ENCODE measurements around the gene ACTA2. TPM values are rescaled to one million over a fixed set of nuclear protein-coding genes. Genes with fewer than 3 reads are reported as not detected.
"Not testable (repeated sequence)": the region's sequence is repeated elsewhere in the genome, so short reads cannot be mapped to it uniquely, and the experiment has no call there.

ACTA2 gene
- total and polyA plus RNA-seq, 8 donors, result 8.1 to 78.7 (median 32.2) TPM

- FAIRE-seq (peak; percentile 71), ATAC-seq (peak; percentile 88 to 93 (median 90)), DNase-seq (peak; percentile 49 to 76 (median 69))
- peak overlapping the region in 2 of 4 donors; percentile 7 to 19 for H3K4me3 ChIP-seq
- peaks cover 0 to 5% (median 4%) of the 10 kb centered on the region in 3 donors for H3K4me1 ChIP-seq
- no peaks in the 10 kb centered on the region for H3K9me3 ChIP-seq
- intact Hi-C loops (cut with DNase I), result loop anchor here in 2 of 3 donors (5.0 to 10.0 kb wide), 4 partner anchors 52 to 272 kb away; partner anchors contain the start of gene CH25H (in 1 of the 2)
- H3K27me3 ChIP-seq, result no peaks in the 10 kb centered on the region
- H3K27ac ChIP-seq, result peak overlapping the region in 2 of 4 donors; percentile 32 to 37
- WGBS, 2 donors, result 14 to 19% methylated on average over 17 of the region's 17 CpGs
- H3K36me3 ChIP-seq, result no peaks in the 10 kb centered on the region
- peak; percentile 69 to 87 (median 74) for TF ChIP-seq CTCF (IDR thresholded peaks at IDR 0.05)
Observed at GRCh38 chr10:88934900-88935672, 17.5 kb downstream of the ACTA2 start.

GRCh38 chr10:88933564-88933963, 19.0 kb downstream of the ACTA2 start:
- no peak overlapping the region for H3K4me3 ChIP-seq
- no peaks in the 10 kb centered on the region for H3K36me3 ChIP-seq
- FAIRE-seq (no peak), DNase-seq (no peak), ATAC-seq (no peak)
- intact Hi-C loops (cut with DNase I), result loop anchor here in 2 of 3 donors (5.0 to 10.0 kb wide), 2 partner anchors 99 to 101 kb away; no protein-coding TSS in a partner anchor
- no peaks in the 10 kb centered on the region for H3K9me3 ChIP-seq
- peaks cover 0 to 5% (median 4%) of the 10 kb centered on the region in 3 donors for H3K4me1 ChIP-seq
- 65 to 68% methylated on average over 2 of the region's 2 CpGs for WGBS, 2 donors
- no peak for TF ChIP-seq CTCF (IDR thresholded peaks at IDR 0.05)
- no peaks in the 10 kb centered on the region for H3K27me3 ChIP-seq
- no peak overlapping the region for H3K27ac ChIP-seq

DNA sequence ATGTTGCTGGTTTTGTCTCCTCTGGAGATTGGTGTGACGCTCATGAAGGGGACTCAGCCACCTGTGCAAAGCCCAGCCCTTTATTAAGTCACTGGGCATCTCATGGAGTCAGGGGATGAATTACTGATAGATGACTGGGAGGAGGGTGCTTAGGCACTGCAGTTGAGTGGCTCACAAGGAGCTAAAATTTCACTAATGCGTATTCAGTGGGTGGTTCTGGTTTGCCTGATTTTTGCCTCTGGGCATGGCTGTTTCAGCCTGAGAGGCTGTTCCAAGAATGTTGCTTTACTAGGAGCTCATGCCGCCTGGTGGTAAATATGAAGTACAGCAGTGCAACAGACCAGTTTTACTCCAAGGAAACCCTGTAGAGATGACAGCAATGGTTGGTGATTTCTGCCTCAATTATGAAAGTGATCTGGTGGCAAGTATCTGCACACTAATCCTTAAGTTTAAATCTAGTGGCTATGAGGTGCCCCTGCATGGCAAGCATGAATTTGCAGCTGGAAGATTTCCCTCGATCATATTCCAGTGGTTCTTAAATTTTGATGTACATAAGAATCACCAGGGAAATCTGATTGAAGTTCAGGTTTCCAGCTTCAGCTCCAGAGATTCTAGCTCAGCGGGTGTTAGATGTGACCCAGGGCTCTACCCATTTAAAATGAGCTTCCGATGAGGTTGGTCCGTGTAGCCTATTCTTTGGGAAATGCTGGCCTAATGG, 19.9 kb downstream of the ACTA2 start:
- peak; percentile 54 to 80 (median 68) for TF ChIP-seq CTCF (IDR thresholded peaks at IDR 0.05)
- peak; percentile 46 to 87 (median 80) for ATAC-seq
- Histone ChIP-seq H3K4me3 (no peak overlapping the region), H3K27ac (no peak overlapping the region), H3K4me1 (peaks cover 0 to 5% (median 4%) of the 10 kb centered on the region in 3 donors), H3K9me3 (no peaks in the 10 kb centered on the region), H3K36me3 (no peaks in the 10 kb centered on the region), H3K27me3 (no peaks in the 10 kb centered on the region)
- WGBS, 2 donors, result 40 to 43% methylated on average over 7 of the region's 7 CpGs
- intact Hi-C loops (cut with DNase I), result loop anchor here in 2 of 3 donors (5.0 to 10.0 kb wide), 2 partner anchors 98 to 100 kb away; no protein-coding TSS in a partner anchor
- peak; percentile 83 for FAIRE-seq
- peak in 3 of 6 donors; percentile 28 to 48 (median 31) for DNase-seq

GRCh38 chr10:88932029-88932428, 20.5 kb downstream of the ACTA2 start:
- not testable (repeated sequence) for FAIRE-seq, DNase-seq, H3K4me3 ChIP-seq, H3K36me3 ChIP-seq, H3K9me3 ChIP-seq, H3K4me1 ChIP-seq, H3K27me3 ChIP-seq, H3K27ac ChIP-seq, ATAC-seq
- WGBS, 2 donors, result 79 to 85% methylated on average over 5 of the region's 5 CpGs
- intact Hi-C loops (cut with DNase I), result loop anchor here in 2 of 3 donors (5.0 to 10.0 kb wide), 2 partner anchors 97 to 100 kb away; no protein-coding TSS in a partner anchor

GRCh38 chr10:88931548-88931947, 21.0 kb downstream of the ACTA2 start:
- H3K27me3 ChIP-seq, result no peaks in the 10 kb centered on the region
- FAIRE-seq (no peak), ATAC-seq (no peak), DNase-seq (no peak)
- intact Hi-C loops (cut with DNase I), result loop anchor here in 2 of 3 donors (5.0 to 10.0 kb wide), 2 partner anchors 97 to 99 kb away; no protein-coding TSS in a partner anchor
- no peak overlapping the region for H3K4me3 ChIP-seq
- H3K4me1 ChIP-seq, result peaks cover 0 to 5% (median 4%) of the 10 kb centered on the region in 3 donors
- no peaks in the 10 kb centered on the region for H3K9me3 ChIP-seq
- TF ChIP-seq CTCF (IDR thresholded peaks at IDR 0.05), result no peak
- no peak overlapping the region for H3K27ac ChIP-seq
- no peaks in the 10 kb centered on the region for H3K36me3 ChIP-seq
- 91% methylated on average over 1 of the region's 1 CpG for WGBS, 2 donors

Measured in pancreas (tissue), 10 donors.